Endometrium (tissue), 2 donors: ENCODE results near the gene NLRP12.
"Not testable (repeated sequence)": the region's sequence is repeated elsewhere in the genome, so short reads cannot be mapped to it uniquely, and the experiment has no call there.

Source experiments
- FAIRE-seq: peaks from 2 replicates; lab custom pipeline; 2012; peaks lifted over from hg19 to GRCh38; lab: Jason Lieb, UNC
- donor health status: control.
- donor health status: control.

Gene NLRP12

GRCh38 chr19:53838446-53838845, 14.3 kb upstream of the NLRP12 start:
- not testable (repeated sequence) for FAIRE-seq

GRCh38 chr19:53832861-53833260, 8.7 kb upstream of the NLRP12 start:
- not testable (repeated sequence) for FAIRE-seq

GRCh38 chr19:53828531-53828930, 4.4 kb upstream of the NLRP12 start:
- no peak for FAIRE-seq

- FAIRE-seq, result no peak
These were observed 2.8 kb upstream of the NLRP12 start for GRCh38 chr19:53826876-53827275.

- no peak for FAIRE-seq
These were observed 564 bp downstream of the NLRP12 start for GRCh38 chr19:53823380-53824120.

GRCh38 chr19:53819861-53820260, 4.3 kb downstream of the NLRP12 start:
- FAIRE-seq, result no peak

- no peak for FAIRE-seq
These were observed 5.4 kb downstream of the NLRP12 start for GRCh38 chr19:53818756-53819155.

- FAIRE-seq, result no peak
These were observed 10.1 kb downstream of the NLRP12 start for GRCh38 chr19:53813996-53814395.

GRCh38 chr19:53812335-53812734, 11.8 kb downstream of the NLRP12 start:
- FAIRE-seq, result no peak

- FAIRE-seq, result no peak
These were observed 13.2 kb downstream of the NLRP12 start for GRCh38 chr19:53810891-53811290.

- FAIRE-seq, result no peak
These were observed 13.9 kb downstream of the NLRP12 start for GRCh38 chr19:53810187-53810546.

GRCh38 chr19:53809518-53810186, 14.5 kb downstream of the NLRP12 start:
- no peak for FAIRE-seq

- FAIRE-seq, result no peak
These were observed 15.4 kb downstream of the NLRP12 start for GRCh38 chr19:53808710-53809125.

GRCh38 chr19:53801257-53801656, 22.9 kb downstream of the NLRP12 start:
- FAIRE-seq, result no peak

GRCh38 chr19:53795019-53795418, 29.1 kb downstream of the NLRP12 start:
- FAIRE-seq, result no peak

- FAIRE-seq, result peak; percentile 29
These were observed 31.2 kb downstream of the NLRP12 start for GRCh38 chr19:53792721-53793433.

- no peak for FAIRE-seq
These were observed 34.1 kb downstream of the NLRP12 start for GRCh38 chr19:53789708-53790678.

GRCh38 chr19:53787266-53787665, 36.8 kb downstream of the NLRP12 start:
- no peak for FAIRE-seq

- no peak for FAIRE-seq
These were observed 37.4 kb downstream of the NLRP12 start for GRCh38 chr19:53786744-53787143.

GRCh38 chr19:53785196-53785889, 38.8 kb downstream of the NLRP12 start:
- no peak for FAIRE-seq

- no peak for FAIRE-seq
These were observed 41.4 kb downstream of the NLRP12 start for GRCh38 chr19:53782698-53783097.
